Mesothelial cell of epicardium (in vitro differentiated cells): ENCODE measurements around the gene FREM2. TPM values are rescaled to one million over a fixed set of nuclear protein-coding genes. Genes with fewer than 3 reads are reported as not detected.

Experiments
- DNase-seq, 2 experiments: peaks; one replicate each; pipeline ENCODE4 v3.0.0; 2021; ENCODE audit warnings: low spot score in 2 of 2; ENCODE audit not compliant: unreplicated experiment in 2 of 2
- H3K27ac Mint-ChIP-seq: 2 replicates; pipeline ENCODE4 v1.8.0; 2021; ENCODE audit warnings: mixed read lengths
- H3K27me3 Mint-ChIP-seq: 2 replicates; pipeline ENCODE4 v1.8.0; 2021; ENCODE audit warnings: low read depth, mixed read lengths
- H3K36me3 Mint-ChIP-seq: 2 replicates; pipeline ENCODE4 v1.8.0; 2021; ENCODE audit warnings: mixed read lengths
- H3K4me1 Mint-ChIP-seq: 2 replicates; pipeline ENCODE4 v1.8.0; 2021; ENCODE audit warnings: mixed read lengths
- H3K4me3 Mint-ChIP-seq: 2 replicates; pipeline ENCODE4 v1.8.0; 2021; ENCODE audit warnings: mild to moderate bottlenecking, moderate library complexity, mixed read lengths
- H3K9me3 Mint-ChIP-seq: 2 replicates; pipeline ENCODE4 v1.8.0; 2021; ENCODE audit warnings: mixed read lengths
- total RNA-seq: library from RNA; stranded (reverse); gene quantifications from 3 replicates; pipeline ENCODE4 v1.2.1, GENCODE V29; 2021
- TF ChIP-seq, protein P1 (sequence below): fragments of 200-600 bp; sonication (generic); IDR thresholded peaks from one replicate; pipeline ENCODE4 v1.5.0; 2021; ENCODE audit warnings: antibody characterized with exemption; ENCODE audit not compliant: unreplicated experiment

FREM2 gene
- total RNA-seq, 1 donor from 2014 or later, result 83.5 TPM

GRCh38 chr13:38879278-38879677 lies 192.4 kb downstream of the FREM2 start:
- peak overlapping the region; percentile 4 for H3K27ac Mint-ChIP-seq
- H3K4me1 Mint-ChIP-seq, result peaks cover 11% of the 10 kb centered on the region
- TF ChIP-seq, protein P1, sequence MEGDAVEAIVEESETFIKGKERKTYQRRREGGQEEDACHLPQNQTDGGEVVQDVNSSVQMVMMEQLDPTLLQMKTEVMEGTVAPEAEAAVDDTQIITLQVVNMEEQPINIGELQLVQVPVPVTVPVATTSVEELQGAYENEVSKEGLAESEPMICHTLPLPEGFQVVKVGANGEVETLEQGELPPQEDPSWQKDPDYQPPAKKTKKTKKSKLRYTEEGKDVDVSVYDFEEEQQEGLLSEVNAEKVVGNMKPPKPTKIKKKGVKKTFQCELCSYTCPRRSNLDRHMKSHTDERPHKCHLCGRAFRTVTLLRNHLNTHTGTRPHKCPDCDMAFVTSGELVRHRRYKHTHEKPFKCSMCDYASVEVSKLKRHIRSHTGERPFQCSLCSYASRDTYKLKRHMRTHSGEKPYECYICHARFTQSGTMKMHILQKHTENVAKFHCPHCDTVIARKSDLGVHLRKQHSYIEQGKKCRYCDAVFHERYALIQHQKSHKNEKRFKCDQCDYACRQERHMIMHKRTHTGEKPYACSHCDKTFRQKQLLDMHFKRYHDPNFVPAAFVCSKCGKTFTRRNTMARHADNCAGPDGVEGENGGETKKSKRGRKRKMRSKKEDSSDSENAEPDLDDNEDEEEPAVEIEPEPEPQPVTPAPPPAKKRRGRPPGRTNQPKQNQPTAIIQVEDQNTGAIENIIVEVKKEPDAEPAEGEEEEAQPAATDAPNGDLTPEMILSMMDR, result no peak
- H3K27me3 Mint-ChIP-seq, result no peaks in the 10 kb centered on the region
- H3K9me3 Mint-ChIP-seq, result no peaks in the 10 kb centered on the region
- no peak overlapping the region for H3K4me3 Mint-ChIP-seq
- peaks cover 30% of the 10 kb centered on the region for H3K36me3 Mint-ChIP-seq
- no peak for DNase-seq

- Mint-ChIP-seq H3K27ac (no peak overlapping the region), H3K4me3 (no peak overlapping the region)
These were observed 192.9 kb downstream of the FREM2 start for GRCh38 chr13:38879786-38880185.

DNA sequence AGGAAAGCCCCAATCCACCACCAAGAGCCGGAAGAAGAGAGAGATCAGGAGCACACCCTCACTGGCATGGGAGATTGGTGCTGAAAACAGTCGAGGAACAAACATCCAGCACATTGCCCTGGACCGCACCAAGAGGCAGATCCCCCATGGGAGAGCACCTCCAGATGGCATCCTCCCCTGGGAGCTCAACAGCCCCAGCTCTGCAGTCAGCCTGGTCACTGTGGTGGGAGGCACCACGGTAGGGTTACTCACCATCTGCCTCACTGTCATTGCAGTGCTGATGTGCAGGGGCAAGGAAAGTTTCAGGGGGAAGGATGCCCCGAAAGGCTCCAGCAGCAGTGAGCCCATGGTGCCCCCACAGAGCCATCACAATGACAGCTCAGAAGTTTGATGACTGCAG lies 193.5 kb downstream of the FREM2 start:
- H3K27me3 Mint-ChIP-seq, result no peaks in the 10 kb centered on the region
- H3K4me1 Mint-ChIP-seq, result peaks cover 16% of the 10 kb centered on the region
- H3K9me3 Mint-ChIP-seq, result no peaks in the 10 kb centered on the region
- TF ChIP-seq, protein P1, result no peak
- peaks cover 29% of the 10 kb centered on the region for H3K36me3 Mint-ChIP-seq
- no peak overlapping the region for H3K4me3 Mint-ChIP-seq
- no peak overlapping the region for H3K27ac Mint-ChIP-seq
- DNase-seq, result no peak

More at GRCh38 chr13:38879786-38880185, 192.9 kb downstream of the FREM2 start:
- Mint-ChIP-seq H3K9me3 (no peaks in the 10 kb centered on the region), H3K27me3 (no peaks in the 10 kb centered on the region), H3K36me3 (peaks cover 30% of the 10 kb centered on the region), H3K4me1 (peaks cover 14% of the 10 kb centered on the region)
- no peak for DNase-seq
- TF ChIP-seq, protein P1, result no peak

- H3K27ac Mint-ChIP-seq, result peak overlapping the region; percentile 39
- H3K4me3 Mint-ChIP-seq, result no peak overlapping the region
- peaks cover 17% of the 10 kb centered on the region for H3K4me1 Mint-ChIP-seq
- no peak for DNase-seq
- TF ChIP-seq, protein P1, result no peak
- H3K27me3 Mint-ChIP-seq, result no peaks in the 10 kb centered on the region
- H3K9me3 Mint-ChIP-seq, result no peaks in the 10 kb centered on the region
- H3K36me3 Mint-ChIP-seq, result peaks cover 12% of the 10 kb centered on the region
These were observed 196.9 kb downstream of the FREM2 start for GRCh38 chr13:38883783-38884182.

DNA sequence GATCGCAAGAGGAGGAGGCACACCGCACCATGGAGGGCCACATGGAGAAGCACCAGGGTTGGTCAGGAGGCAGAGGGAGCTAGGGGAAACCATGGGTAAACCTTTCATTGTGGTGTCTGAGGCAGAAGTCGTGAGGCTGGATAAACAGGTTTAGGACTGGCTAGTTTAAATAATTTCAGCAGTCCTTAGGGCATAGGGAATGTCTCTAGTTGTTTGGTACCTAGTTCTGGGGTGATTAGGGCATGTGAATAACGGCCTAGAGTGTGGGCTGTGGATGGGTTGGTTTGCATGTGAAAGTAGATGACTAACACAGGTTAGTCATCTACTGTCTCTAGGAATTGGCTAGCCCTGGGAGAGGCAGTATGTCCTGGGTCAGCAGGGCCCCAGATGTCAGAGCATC lies 201.4 kb downstream of the FREM2 start:
- Mint-ChIP-seq H3K36me3 (peaks cover 15% of the 10 kb centered on the region), H3K4me3 (no peak overlapping the region), H3K9me3 (peaks cover 34% of the 10 kb centered on the region), H3K4me1 (peaks cover 14% of the 10 kb centered on the region), H3K27ac (no peak overlapping the region), H3K27me3 (no peaks in the 10 kb centered on the region)
- DNase-seq, result no peak
- TF ChIP-seq, protein P1, result no peak

DNA sequence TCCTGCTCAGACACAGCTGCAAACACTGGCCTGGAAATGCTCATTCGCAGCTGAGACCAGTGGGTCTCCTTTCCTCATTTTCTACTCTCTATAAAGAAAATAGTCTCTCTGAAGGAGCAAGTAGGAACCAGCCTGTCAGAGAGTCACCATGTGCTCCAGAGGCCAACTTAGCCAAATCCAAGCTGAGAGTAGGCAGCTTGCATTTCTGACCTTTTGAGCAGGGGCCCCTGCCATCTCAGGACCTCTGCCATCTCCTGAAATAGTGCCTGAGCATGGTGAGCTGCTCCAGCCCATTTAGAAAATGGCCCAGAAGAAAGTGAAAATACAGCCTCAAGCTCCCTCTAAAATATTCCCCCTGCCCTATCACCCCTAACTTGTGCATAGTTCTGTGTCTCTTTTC lies 208.2 kb downstream of the FREM2 start:
- peaks cover 13% of the 10 kb centered on the region for H3K36me3 Mint-ChIP-seq
- DNase-seq, result no peak
- no peak overlapping the region for H3K4me3 Mint-ChIP-seq
- H3K27me3 Mint-ChIP-seq, result no peaks in the 10 kb centered on the region
- peaks cover 45% of the 10 kb centered on the region for H3K9me3 Mint-ChIP-seq
- no peaks in the 10 kb centered on the region for H3K4me1 Mint-ChIP-seq
- TF ChIP-seq, protein P1, result no peak
- H3K27ac Mint-ChIP-seq, result no peak overlapping the region
